ENCODE results near the gene DMPK.

DNA sequence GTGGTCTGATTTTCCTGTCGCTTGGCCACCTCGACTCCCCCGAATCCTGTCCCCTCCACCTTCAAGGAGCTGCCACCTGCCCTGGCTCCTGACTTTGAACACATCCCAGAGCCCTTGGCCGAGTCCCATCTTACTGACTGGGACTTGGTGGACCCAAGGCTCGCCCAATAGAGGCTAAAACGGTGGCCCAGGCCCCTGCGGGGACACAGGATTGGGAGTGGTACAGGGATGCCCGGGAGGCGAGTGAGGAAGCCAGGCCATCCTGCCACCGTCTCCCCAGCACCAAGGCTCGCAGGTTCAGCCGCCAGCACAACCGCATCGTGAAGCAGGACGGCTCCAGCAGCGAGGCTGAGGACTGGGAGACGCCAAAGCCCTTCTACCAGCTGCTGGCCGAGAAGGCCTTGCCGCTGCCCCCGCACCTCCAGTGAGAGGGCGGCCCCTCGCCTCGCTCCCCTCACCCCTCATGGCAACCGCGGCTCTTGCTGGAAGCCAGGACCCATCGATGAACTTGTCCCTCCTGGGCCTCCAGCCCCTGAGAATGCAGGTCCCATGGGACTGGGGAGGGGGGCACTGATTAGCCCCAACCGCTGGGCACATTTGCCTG lies 18.5 kb downstream of the DMPK start:
- TF ChIP-seq POLR2AphosphoS5 (IDR thresholded peaks at IDR 0.05; ENCODE audit: low read depth, low read length) (no peak), POLR2A (IDR thresholded peaks at IDR 0.05; ENCODE audit: low read depth, low read length) (no peak), TAF1 (IDR thresholded peaks at IDR 0.05; ENCODE audit: borderline replicate concordance, low read depth, low read length) (no peak)
